Kidney (tissue), 14 donors: ENCODE results near the gene AKAP17A. TPM values are rescaled to one million over a fixed set of nuclear protein-coding genes. Genes with fewer than 3 reads are reported as not detected.

Experiments
- DNase-seq, 5 donors: peaks; one replicate each; pipeline ENCODE4 v3.0.0-alpha.2; 2013 to 2020
- FAIRE-seq: peaks from 2 replicates; lab custom pipeline; 2012; peaks lifted over from hg19 to GRCh38; lab: Jason Lieb, UNC
- H3K27ac ChIP-seq, 2 donors: one replicate each; pipeline ENCODE4 v1.7.0; 2013; ENCODE audit warnings: low read depth in 2 of 2, low read length in 2 of 2, inconsistent platforms in 1 of 2
- H3K27me3 ChIP-seq: one replicate; pipeline ENCODE4 v1.7.1; 2013; ENCODE audit warnings: low read length, inconsistent platforms; ENCODE audit not compliant: control insufficient read depth, insufficient read depth
- H3K36me3 ChIP-seq, 3 donors: one replicate each; pipeline versions ENCODE4 v1.7.0 to v1.7.1; 2013; ENCODE audit warnings: low read length in 3 of 3, control low read depth in 1 of 3, inconsistent platforms in 1 of 3; ENCODE audit not compliant: insufficient read depth in 3 of 3, control insufficient read depth in 2 of 3
- H3K4me1 ChIP-seq, 3 donors: one replicate each; pipeline versions ENCODE4 v1.7.0 to v1.7.1; 2013; ENCODE audit warnings: low read length in 3 of 3, inconsistent platforms in 1 of 3, low read depth in 1 of 3; ENCODE audit not compliant: control insufficient read depth in 2 of 3, insufficient read depth in 2 of 3
- H3K4me3 ChIP-seq, 3 donors: one replicate each; pipeline versions ENCODE4 v1.7.0 to v1.8.1; 2013; ENCODE audit warnings: low read length in 3 of 3, control low read depth in 1 of 3, inconsistent platforms in 1 of 3
- H3K9ac ChIP-seq, 3 donors: one replicate each; pipeline versions ENCODE4 v1.7.0 to v1.7.1; 2013; ENCODE audit warnings: low read length in 3 of 3, control low read depth in 1 of 3, inconsistent platforms in 1 of 3
- H3K9me3 ChIP-seq, 3 donors: one replicate each; pipeline versions ENCODE4 v1.7.0 to v1.7.1; 2013; ENCODE audit warnings: low read length in 3 of 3, control low read depth in 1 of 3, inconsistent platforms in 1 of 3; ENCODE audit not compliant: control insufficient read depth in 2 of 3, insufficient read depth in 1 of 3
- CTCF ChIP-seq: IDR thresholded peaks from 3 replicates; pipeline ENCODE4 v1.5.1; 2012; ENCODE audit warnings: mild to moderate bottlenecking, moderate library complexity, borderline replicate concordance; ENCODE audit not compliant: insufficient read depth; ENCODE audit errors: extremely low read depth
- intact Hi-C: fragments of 100-400 bp; cut with DNase I; formaldehyde crosslinking; loops from one replicate; pipeline ENCODE4 v1.11.1; 2022
- polyA plus RNA-seq: library from polyadenylated mRNA; stranded (reverse); fragments of 350-450 nt; fragmentation: Illumina TruSeq; extraction: RNeasy Lipid Tissue Mini Kit (QIAGEN cat#74804); gene quantifications from one replicate; pipeline ENCODE4 v1.2.3, GENCODE V29; 2014; ENCODE audit warnings: low read depth, low replicate concordance; ENCODE audit not compliant: insufficient read depth
- total RNA-seq: library from RNA; stranded (reverse); fragmentation: NEBNext Ultra II Directional; extraction: Animal tissue kit (Norgen Biotek cat#: 25700); gene quantifications from one replicate; pipeline ENCODE4 v1.2.1, GENCODE V29; 2021
- donor health status: control.
- donor health status: control.
- donor health status: control.
- donor health status: control.
- donor health status: control.
- donor health status: DM: yes; HTN: yes; CAD: no.
- donor health status: Normal renal cell carcinoma (clear cell type).

AKAP17A gene
- total and polyA plus RNA-seq, 2 donors from 2014 or later: 19.6 to 45.1 TPM

- intact Hi-C loops: no loop called here
- FAIRE-seq (no peak), DNase-seq (no peak)
- Histone ChIP-seq H3K9me3 (peaks cover 0 to 6% (median 1%) of the 10 kb centered on the region in 3 donors), H3K4me1 (no peaks in the 10 kb centered on the region), H3K4me3 (no peak overlapping the region), H3K27me3 (no peaks in the 10 kb centered on the region), H3K36me3 (peaks cover 7 to 16% (median 13%) of the 10 kb centered on the region in 3 donors), H3K9ac (no peak overlapping the region), H3K27ac (no peak overlapping the region)
- no peak for TF ChIP-seq CTCF
Measured at GRCh38 chrX:1606496-1606895, 15.1 kb downstream of the AKAP17A start.

- Histone ChIP-seq H3K4me1 (no peaks in the 10 kb centered on the region), H3K4me3 (no peak overlapping the region), H3K36me3 (peaks cover 0 to under 1% (median 0%) of the 10 kb centered on the region in 3 donors), H3K9me3 (no peaks in the 10 kb centered on the region), H3K27ac (no peak overlapping the region), H3K9ac (no peak overlapping the region), H3K27me3 (no peaks in the 10 kb centered on the region)
- no peak for FAIRE-seq
- DNase-seq: no peak
- TF ChIP-seq CTCF: no peak
- intact Hi-C loops: no loop called here
Measured at GRCh38 chrX:1609311-1609710, 17.9 kb downstream of the AKAP17A start.

- no peak for FAIRE-seq
- H3K4me3 ChIP-seq: no peak overlapping the region
- H3K9me3 ChIP-seq: no peaks in the 10 kb centered on the region
- H3K4me1 ChIP-seq: no peaks in the 10 kb centered on the region
- no peaks in the 10 kb centered on the region for H3K27me3 ChIP-seq
- no peak overlapping the region for H3K27ac ChIP-seq
- H3K9ac ChIP-seq: no peak overlapping the region
- intact Hi-C loops: no loop called here
- no peak for DNase-seq
- H3K36me3 ChIP-seq: no peaks in the 10 kb centered on the region
- TF ChIP-seq CTCF: no peak
Measured at GRCh38 chrX:1609762-1610161, 18.4 kb downstream of the AKAP17A start.

GRCh38 chrX:1610166-1610565 is 18.8 kb downstream of the AKAP17A start:
- FAIRE-seq (no peak), DNase-seq (peak in 2 of 5 donors; percentile 19 to 29)
- H3K27ac ChIP-seq: no peak overlapping the region
- H3K36me3 ChIP-seq: no peaks in the 10 kb centered on the region
- H3K9me3 ChIP-seq: no peaks in the 10 kb centered on the region
- intact Hi-C loops: no loop called here
- no peaks in the 10 kb centered on the region for H3K4me1 ChIP-seq
- TF ChIP-seq CTCF: no peak
- no peak overlapping the region for H3K4me3 ChIP-seq
- H3K27me3 ChIP-seq: no peaks in the 10 kb centered on the region
- H3K9ac ChIP-seq: no peak overlapping the region
